ENCODE measurements around the gene PYY. TPM values are rescaled to one million over a fixed set of nuclear protein-coding genes. Genes with fewer than 3 reads are reported as not detected.

The PYY gene
- polyA plus RNA-seq, 1 donor, result 36.2 TPM

- DNase-seq, result peak; percentile 38 to 50
- WGBS (ENCODE audit: insufficient coverage, low lambda C conversion rate), result no CpG with 5 or more reads among the region's 52 CpGs
- H3K27me3 ChIP-seq (ENCODE audit: control insufficient read depth, insufficient read depth, low read length), result peaks cover 18% of the 10 kb centered on the region
- H3K27ac ChIP-seq (ENCODE audit: low read length), result no peak overlapping the region
- H3K4me1 ChIP-seq (ENCODE audit: control insufficient read depth, insufficient read depth, low read length), result peaks cover 11% of the 10 kb centered on the region
- H3K4me3 ChIP-seq (ENCODE audit: low read length), result peak overlapping the region; percentile 16
- H3K36me3 ChIP-seq (ENCODE audit: control insufficient read depth, insufficient read depth, low read length), result no peaks in the 10 kb centered on the region
- H3K9me3 ChIP-seq (ENCODE audit: control insufficient read depth, low read depth, low read length), result peaks cover 6% of the 10 kb centered on the region
Measured at GRCh38 chr17:43994272-43995149, 40.8 kb upstream of the PYY start.

GRCh38 chr17:43992641-43993040 is 38.9 kb upstream of the PYY start:
- Histone ChIP-seq H3K27me3 (ENCODE audit: control insufficient read depth, insufficient read depth, low read length) (peaks cover 27% of the 10 kb centered on the region), H3K4me1 (ENCODE audit: control insufficient read depth, insufficient read depth, low read length) (peaks cover 11% of the 10 kb centered on the region)
- no CpG with 5 or more reads among the region's 14 CpGs for WGBS (ENCODE audit: insufficient coverage, low lambda C conversion rate)

GRCh38 chr17:43988301-43988700 is 34.6 kb upstream of the PYY start:
- DNase-seq, result no peak
- Histone ChIP-seq H3K9me3 (ENCODE audit: control insufficient read depth, low read depth, low read length) (no peaks in the 10 kb centered on the region), H3K27ac (ENCODE audit: low read length) (no peak overlapping the region), H3K4me1 (ENCODE audit: control insufficient read depth, insufficient read depth, low read length) (peaks cover 6% of the 10 kb centered on the region), H3K4me3 (ENCODE audit: low read length) (no peak overlapping the region), H3K27me3 (ENCODE audit: control insufficient read depth, insufficient read depth, low read length) (peaks cover 45% of the 10 kb centered on the region), H3K36me3 (ENCODE audit: control insufficient read depth, insufficient read depth, low read length) (no peaks in the 10 kb centered on the region)
- WGBS (ENCODE audit: insufficient coverage, low lambda C conversion rate), result 80% methylated on average over 2 of the region's 9 CpGs

More at GRCh38 chr17:43992641-43993040, 38.9 kb upstream of the PYY start:
- no peak overlapping the region for H3K27ac ChIP-seq (ENCODE audit: low read length)
- no peak overlapping the region for H3K4me3 ChIP-seq (ENCODE audit: low read length)
- H3K36me3 ChIP-seq (ENCODE audit: control insufficient read depth, insufficient read depth, low read length), result no peaks in the 10 kb centered on the region
- peaks cover 6% of the 10 kb centered on the region for H3K9me3 ChIP-seq (ENCODE audit: control insufficient read depth, low read depth, low read length)
- no peak for DNase-seq

- 100% methylated on average over 1 of the region's 12 CpGs for WGBS (ENCODE audit: insufficient coverage, low lambda C conversion rate)
- Histone ChIP-seq H3K4me3 (ENCODE audit: low read length) (no peak overlapping the region), H3K27ac (ENCODE audit: low read length) (no peak overlapping the region), H3K4me1 (ENCODE audit: control insufficient read depth, insufficient read depth, low read length) (peaks cover 9% of the 10 kb centered on the region), H3K27me3 (ENCODE audit: control insufficient read depth, insufficient read depth, low read length) (peaks cover 53% of the 10 kb centered on the region), H3K36me3 (ENCODE audit: control insufficient read depth, insufficient read depth, low read length) (no peaks in the 10 kb centered on the region), H3K9me3 (ENCODE audit: control insufficient read depth, low read depth, low read length) (no peaks in the 10 kb centered on the region)
- DNase-seq, result no peak
Measured at GRCh38 chr17:43987131-43988021, 33.6 kb upstream of the PYY start.

GRCh38 chr17:43986225-43986981 is 32.7 kb upstream of the PYY start:
- Histone ChIP-seq H3K4me1 (ENCODE audit: control insufficient read depth, insufficient read depth, low read length) (peaks cover 9% of the 10 kb centered on the region), H3K36me3 (ENCODE audit: control insufficient read depth, insufficient read depth, low read length) (no peaks in the 10 kb centered on the region), H3K27ac (ENCODE audit: low read length) (no peak overlapping the region), H3K9me3 (ENCODE audit: control insufficient read depth, low read depth, low read length) (no peaks in the 10 kb centered on the region), H3K27me3 (ENCODE audit: control insufficient read depth, insufficient read depth, low read length) (peaks cover 62% of the 10 kb centered on the region), H3K4me3 (ENCODE audit: low read length) (no peak overlapping the region)
- no peak for DNase-seq
- WGBS (ENCODE audit: insufficient coverage, low lambda C conversion rate), result no CpG with 5 or more reads among the region's 7 CpGs

GRCh38 chr17:43984521-43984920 is 30.8 kb upstream of the PYY start:
- H3K27ac ChIP-seq (ENCODE audit: low read length), result peak overlapping the region; percentile 2
- DNase-seq, result no peak
- WGBS (ENCODE audit: insufficient coverage, low lambda C conversion rate), result no CpG with 5 or more reads among the region's 8 CpGs
- peaks cover 72% of the 10 kb centered on the region for H3K27me3 ChIP-seq (ENCODE audit: control insufficient read depth, insufficient read depth, low read length)
- H3K9me3 ChIP-seq (ENCODE audit: control insufficient read depth, low read depth, low read length), result no peaks in the 10 kb centered on the region
- peaks cover 9% of the 10 kb centered on the region for H3K4me1 ChIP-seq (ENCODE audit: control insufficient read depth, insufficient read depth, low read length)
- peak overlapping the region; percentile 45 for H3K4me3 ChIP-seq (ENCODE audit: low read length)
- H3K36me3 ChIP-seq (ENCODE audit: control insufficient read depth, insufficient read depth, low read length), result no peaks in the 10 kb centered on the region

GRCh38 chr17:43983515-43984411 is 30.0 kb upstream of the PYY start:
- Histone ChIP-seq H3K9me3 (ENCODE audit: control insufficient read depth, low read depth, low read length) (no peaks in the 10 kb centered on the region), H3K4me1 (ENCODE audit: control insufficient read depth, insufficient read depth, low read length) (peaks cover 9% of the 10 kb centered on the region), H3K4me3 (ENCODE audit: low read length) (peak overlapping the region; percentile 45), H3K27me3 (ENCODE audit: control insufficient read depth, insufficient read depth, low read length) (peaks cover 79% of the 10 kb centered on the region), H3K27ac (ENCODE audit: low read length) (peak overlapping the region; percentile 2), H3K36me3 (ENCODE audit: control insufficient read depth, insufficient read depth, low read length) (no peaks in the 10 kb centered on the region)
- no CpG with 5 or more reads among the region's 78 CpGs for WGBS (ENCODE audit: insufficient coverage, low lambda C conversion rate)
- DNase-seq, result peak; percentile 31 to 72

- H3K4me3 ChIP-seq (ENCODE audit: low read length), result peak overlapping the region; percentile 45
- H3K27ac ChIP-seq (ENCODE audit: low read length), result no peak overlapping the region
- peaks cover 9% of the 10 kb centered on the region for H3K4me1 ChIP-seq (ENCODE audit: control insufficient read depth, insufficient read depth, low read length)
- no peaks in the 10 kb centered on the region for H3K36me3 ChIP-seq (ENCODE audit: control insufficient read depth, insufficient read depth, low read length)
- no CpG with 5 or more reads among the region's 5 CpGs for WGBS (ENCODE audit: insufficient coverage, low lambda C conversion rate)
- H3K9me3 ChIP-seq (ENCODE audit: control insufficient read depth, low read depth, low read length), result no peaks in the 10 kb centered on the region
- H3K27me3 ChIP-seq (ENCODE audit: control insufficient read depth, insufficient read depth, low read length), result peaks cover 82% of the 10 kb centered on the region
- DNase-seq, result no peak
Measured at GRCh38 chr17:43983196-43983514, 29.4 kb upstream of the PYY start.

- Histone ChIP-seq H3K27me3 (ENCODE audit: control insufficient read depth, insufficient read depth, low read length) (peaks cover 78% of the 10 kb centered on the region), H3K27ac (ENCODE audit: low read length) (no peak overlapping the region), H3K4me1 (ENCODE audit: control insufficient read depth, insufficient read depth, low read length) (peaks cover 9% of the 10 kb centered on the region), H3K36me3 (ENCODE audit: control insufficient read depth, insufficient read depth, low read length) (no peaks in the 10 kb centered on the region), H3K4me3 (ENCODE audit: low read length) (no peak overlapping the region), H3K9me3 (ENCODE audit: control insufficient read depth, low read depth, low read length) (no peaks in the 10 kb centered on the region)
- no peak for DNase-seq
- WGBS (ENCODE audit: insufficient coverage, low lambda C conversion rate), result no CpG with 5 or more reads among the region's 2 CpGs
Measured at GRCh38 chr17:43982171-43982570, 28.4 kb upstream of the PYY start.
